Psoas muscle (tissue), 8 donors: Measurements from ENCODE around the gene UGP2. TPM values are rescaled to one million over a fixed set of nuclear protein-coding genes. Genes with fewer than 3 reads are reported as not detected.

Experiments
- ATAC-seq, 4 donors: fragments of 200-7000 bp; cut with Tn5 transposase; one replicate each; pipeline ENCODE4 v1.9.1; 2020; ENCODE audit warnings: moderate library complexity in 3 of 4, mild to moderate bottlenecking in 2 of 4
- DNase-seq, 2 donors: peaks; one replicate each; pipeline ENCODE4 v3.0.0-alpha.2; 2020
- H3K27ac ChIP-seq: fragments of 200-600 bp; one replicate; pipeline ENCODE4 v1.8.0; 2022
- H3K27me3 ChIP-seq, 3 donors: fragments of 200-600 bp in 1 of 3; one replicate each; pipeline versions ENCODE4 v1.6.1 to v1.8.0; 2013 to 2022; ENCODE audit warnings: low read length in 2 of 3, mild to moderate bottlenecking in 2 of 3, moderate library complexity in 1 of 3; ENCODE audit not compliant: insufficient read depth in 3 of 3
- H3K36me3 ChIP-seq, 2 donors: fragments of 200-600 bp in 1 of 2; one replicate each; pipeline versions ENCODE4 v1.6.1 to v1.8.0; 2013 to 2022; ENCODE audit warnings: low read depth in 1 of 2, mild to moderate bottlenecking in 1 of 2, moderate library complexity in 1 of 2; ENCODE audit not compliant: insufficient read depth in 1 of 2
- H3K4me1 ChIP-seq: fragments of 200-600 bp; one replicate; pipeline ENCODE4 v1.8.0; 2022
- H3K4me3 ChIP-seq: fragments of 200-600 bp; one replicate; pipeline ENCODE4 v1.8.0; 2022; ENCODE audit warnings: mild to moderate bottlenecking
- H3K9me3 ChIP-seq: fragments of 200-600 bp; one replicate; pipeline ENCODE4 v1.8.0; 2022
- CTCF ChIP-seq: fragments of 200-600 bp; IDR thresholded peaks from one replicate; pipeline ENCODE4 v1.8.0; 2022; ENCODE audit warnings: antibody characterized with exemption
- WGBS, 3 donors: extraction: QIAGEN DNeasy Blood & Tissue Kit; methylation state at CpG; one replicate each; pipeline versions ENCODE4 v1.1.6 to v1.1.7; 2013; 5-methylcytosine and 5-hydroxymethylcytosine counted together
- intact Hi-C, 2 donors: fragments of 100-400 bp; cut with DNase I; formaldehyde crosslinking; loops; one replicate each; pipeline versions ENCODE4 v1.11.0 to v1.14.2; 2022
- polyA plus RNA-seq, 3 donors: library from polyadenylated mRNA; stranded (reverse); fragments of 200-250 nt; gene quantifications; one replicate each; pipeline ENCODE4 v1.2.3, GENCODE V29; 2013
- total RNA-seq, 4 donors: library from RNA; stranded (reverse); fragmentation: NEBNext Ultra II Directional in 2 of 4; extraction: Animal tissue kit (Norgen Biotek cat#: 25700) in 2 of 4; gene quantifications; one replicate each; pipeline versions ENCODE4 v1.2.1 to v1.2.4, GENCODE V29; 2021 to 2023
- donor health status: healthy with polysubstance abuse.
- donor health status: DM: no; HTN: no; CAD: no; lungs with moderate emphysema.
- donor health status: Bipolar disorder and iron deficiency.
- donor health status: healthy.
- donor health status: DM: yes; HTN: yes; CAD: no.
- donor health status: DM: no; HTN: no; CAD: no.
- donor health status: DM: no; HTN: no; CAD: no.
- donor health status: DM: yes; HTN: yes; CAD: no.

The UGP2 gene
- total and polyA plus RNA-seq, 7 donors: 391 to 903 (median 520) TPM

DNA sequence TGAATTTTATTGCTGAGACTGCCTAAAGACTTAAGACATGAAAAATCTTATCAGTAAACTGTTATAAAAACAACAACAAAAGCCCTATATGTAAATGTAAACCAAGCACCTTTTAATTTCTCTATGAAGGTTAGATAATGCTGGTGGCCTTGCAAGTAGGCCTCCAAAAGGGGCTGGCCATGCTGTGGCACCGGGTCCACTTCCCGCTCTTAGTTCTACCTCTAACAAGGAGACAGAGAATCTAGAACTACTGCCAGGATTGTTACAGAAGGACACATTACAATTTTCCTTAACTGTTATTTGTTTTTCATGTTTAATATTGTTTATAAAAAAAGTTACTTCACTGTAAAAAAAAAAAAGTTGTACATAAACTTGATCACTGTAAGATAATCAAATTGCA, 49.0 kb downstream of the UGP2 start:
- ATAC-seq: no peak
- no peak overlapping the region for H3K27ac ChIP-seq
- H3K4me1 ChIP-seq: peaks cover 36% of the 10 kb centered on the region
- WGBS, 3 donors: 82 to 92% (median 88%) methylated on average over 2 of the region's 2 CpGs
- H3K9me3 ChIP-seq: no peaks in the 10 kb centered on the region
- no peak for TF ChIP-seq CTCF
- no peak for DNase-seq
- H3K36me3 ChIP-seq: peaks cover 5 to 88% of the 10 kb centered on the region in 2 donors
- no peaks in the 10 kb centered on the region for H3K27me3 ChIP-seq
- H3K4me3 ChIP-seq: no peak overlapping the region
- intact Hi-C loops: no loop called here

- WGBS, 3 donors: 73 to 84% (median 82%) methylated on average over 1 of the region's 1 CpG
- no peak for TF ChIP-seq CTCF
Measured at GRCh38 chr2:63891488-63892030, 49.9 kb downstream of the UGP2 start.

GRCh38 chr2:63893163-63893562, 51.5 kb downstream of the UGP2 start:
- no peaks in the 10 kb centered on the region for H3K27me3 ChIP-seq
- H3K27ac ChIP-seq: no peak overlapping the region
- intact Hi-C loops: no loop called here
- no peak overlapping the region for H3K4me3 ChIP-seq
- H3K9me3 ChIP-seq: no peaks in the 10 kb centered on the region
- WGBS, 3 donors: 45 to 69% (median 45%) methylated on average over 2 of the region's 2 CpGs
- DNase-seq (no peak), ATAC-seq (no peak)
- peaks cover 15% of the 10 kb centered on the region for H3K4me1 ChIP-seq
- no peak for TF ChIP-seq CTCF
- peaks cover 3 to 86% of the 10 kb centered on the region in 2 donors for H3K36me3 ChIP-seq

More at GRCh38 chr2:63891488-63892030, 49.9 kb downstream of the UGP2 start:
- Histone ChIP-seq H3K9me3 (no peaks in the 10 kb centered on the region), H3K27ac (no peak overlapping the region), H3K27me3 (no peaks in the 10 kb centered on the region), H3K4me3 (no peak overlapping the region), H3K36me3 (peaks cover 5 to 88% of the 10 kb centered on the region in 2 donors), H3K4me1 (peaks cover 31% of the 10 kb centered on the region)
- ATAC-seq: no peak
- no peak for DNase-seq
- intact Hi-C loops: no loop called here

DNA sequence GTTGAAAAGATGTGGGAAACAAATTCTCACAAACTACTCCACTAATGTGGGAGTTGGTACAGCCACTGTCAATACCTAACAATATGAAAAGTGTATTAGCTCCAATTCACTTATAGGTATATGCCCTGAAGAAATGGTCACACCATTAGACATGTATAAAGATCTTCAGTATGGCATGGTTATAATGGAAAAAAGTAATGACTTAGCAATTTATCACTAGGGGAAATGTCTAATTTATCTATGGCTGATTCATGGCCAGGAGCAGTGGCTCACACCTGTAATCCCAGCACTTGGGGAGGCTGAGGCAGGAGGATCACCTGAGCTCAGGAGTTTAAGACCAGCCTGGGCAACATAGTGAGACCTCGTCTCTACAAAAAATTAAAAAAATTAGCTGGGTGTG, 52.5 kb downstream of the UGP2 start:
- WGBS, 3 donors: 85 to 88% (median 86%) methylated on average over 1 of the region's 1 CpG
- no peak for ATAC-seq
- no peak for TF ChIP-seq CTCF
- no peak overlapping the region for H3K4me3 ChIP-seq
- H3K4me1 ChIP-seq: peaks cover 8% of the 10 kb centered on the region
- H3K27me3 ChIP-seq: no peaks in the 10 kb centered on the region
- no peak for DNase-seq
- no peak overlapping the region for H3K27ac ChIP-seq
- intact Hi-C loops: no loop called here
- H3K36me3 ChIP-seq: peaks cover 2 to 89% of the 10 kb centered on the region in 2 donors
- no peaks in the 10 kb centered on the region for H3K9me3 ChIP-seq

DNA sequence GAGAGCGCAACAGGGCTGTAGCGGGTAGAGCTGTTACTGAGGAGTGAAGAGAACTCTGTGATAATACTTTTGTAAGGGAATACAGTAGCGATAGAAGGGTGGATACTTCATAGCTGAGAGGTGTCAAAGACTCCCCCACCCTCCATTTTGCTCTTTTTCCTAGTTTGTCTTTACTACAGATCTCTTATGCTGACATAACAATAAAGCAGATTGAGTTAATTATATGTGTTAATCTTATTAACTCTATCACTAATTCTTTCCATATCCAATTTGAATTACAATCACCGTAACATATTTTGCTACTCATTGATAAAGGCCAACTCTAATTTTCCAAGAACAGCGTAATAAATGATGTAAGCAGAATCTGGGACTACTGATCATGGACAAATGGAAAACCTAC, 57.1 kb downstream of the UGP2 start:
- intact Hi-C loops: no loop called here
- no peak overlapping the region for H3K4me3 ChIP-seq
- no peak overlapping the region for H3K27ac ChIP-seq
- H3K9me3 ChIP-seq: no peaks in the 10 kb centered on the region
- peaks cover 0 to 62% of the 10 kb centered on the region in 2 donors for H3K36me3 ChIP-seq
- ATAC-seq (peak in 1 of 4 donors; percentile 17), DNase-seq (no peak)
- peaks cover 3% of the 10 kb centered on the region for H3K4me1 ChIP-seq
- no peaks in the 10 kb centered on the region for H3K27me3 ChIP-seq
- 93 to 99% (median 96%) methylated on average over 5 of the region's 5 CpGs for WGBS, 3 donors
- no peak for TF ChIP-seq CTCF
